DMS153 (cell line): ENCODE data around the gene ERN1.
A peak's percentile ranks its signal among the peaks of the same experiment; 100 is the strongest.
"Not testable (repeated sequence)": the region's sequence is repeated elsewhere in the genome, so short reads cannot be mapped to it uniquely, and the experiment has no call there.

Experiments
- DNase-seq: peaks from one replicate; lab custom pipeline; 2025; lab: John Stamatoyannopoulos, UW

Gene ERN1

DNA sequence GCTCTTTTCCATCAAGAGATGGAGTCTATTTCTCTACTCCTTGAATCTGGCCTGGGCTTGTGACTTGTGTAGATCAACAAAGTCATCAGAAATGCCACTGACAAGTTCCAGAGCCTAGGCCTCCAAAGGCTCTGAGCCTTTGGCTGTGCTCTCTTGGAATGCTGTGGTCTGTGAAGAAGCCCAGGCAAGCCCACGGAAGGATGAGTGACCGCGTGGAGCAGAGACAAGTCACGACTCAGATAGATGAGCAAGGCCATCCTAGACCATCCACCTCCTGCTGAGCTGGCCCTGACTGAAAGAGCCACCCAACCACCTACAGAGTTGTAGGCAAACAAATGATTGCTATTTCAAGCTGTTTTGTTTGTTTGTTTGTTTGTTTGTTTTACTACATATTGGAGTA is 97.9 kb downstream of the ERN1 start:
- DNase-seq, result no peak

DNA sequence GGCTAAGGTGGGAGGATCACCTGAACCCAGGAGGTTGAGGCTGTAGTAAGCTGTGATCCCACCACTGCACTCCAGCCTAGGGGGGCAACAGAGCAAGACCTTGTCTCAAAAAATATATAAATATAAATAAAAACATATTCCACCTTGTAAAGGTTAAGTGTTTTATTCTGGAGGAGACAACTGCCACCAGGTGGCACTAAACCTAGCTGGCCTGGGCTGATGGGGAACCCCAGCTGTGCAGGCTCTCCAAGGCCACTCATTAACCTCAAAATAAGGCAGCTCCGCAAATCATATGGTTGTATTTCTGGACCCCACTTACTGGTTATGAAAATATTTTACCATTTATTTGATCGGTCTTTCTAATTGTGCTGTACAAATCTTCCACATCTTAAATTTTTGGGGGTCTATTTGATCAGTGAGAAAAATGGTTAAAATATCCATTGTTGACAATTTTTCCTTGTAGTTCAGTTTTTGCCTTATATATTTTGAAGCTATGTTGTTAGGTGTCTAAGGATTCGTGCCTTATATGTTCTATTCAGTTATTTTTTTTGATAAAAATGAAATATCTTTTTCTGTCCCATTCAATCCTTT is 101.0 kb downstream of the ERN1 start:
- no peak for DNase-seq

DNA sequence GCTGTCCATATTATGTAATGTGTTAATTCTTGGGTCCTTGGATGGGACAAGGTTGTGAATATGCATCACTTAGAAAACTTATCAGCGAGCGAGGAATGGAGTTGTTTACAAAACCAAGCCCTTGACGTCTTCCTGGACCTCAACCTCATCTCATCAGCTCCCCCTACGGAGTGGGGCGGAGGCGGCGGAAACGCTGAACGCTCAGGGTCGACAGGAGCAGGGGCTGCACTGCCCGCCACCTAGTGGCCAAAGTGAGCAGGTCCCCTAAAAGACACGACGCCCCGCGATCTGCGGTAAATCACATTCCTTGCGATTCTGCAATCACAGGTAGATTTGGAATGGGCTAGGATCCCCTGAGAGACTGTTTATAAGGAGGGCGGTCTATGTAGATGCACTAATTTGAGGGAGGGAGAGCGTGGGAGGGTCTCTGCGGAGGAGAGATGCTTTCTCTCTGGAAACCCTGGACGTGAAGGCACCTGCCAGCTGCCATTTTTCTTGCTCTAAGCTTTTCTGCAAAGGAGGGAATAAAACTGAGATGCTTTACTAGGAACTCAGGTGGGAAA is 104.1 kb downstream of the ERN1 start:
- DNase-seq, result peak; percentile 74

DNA sequence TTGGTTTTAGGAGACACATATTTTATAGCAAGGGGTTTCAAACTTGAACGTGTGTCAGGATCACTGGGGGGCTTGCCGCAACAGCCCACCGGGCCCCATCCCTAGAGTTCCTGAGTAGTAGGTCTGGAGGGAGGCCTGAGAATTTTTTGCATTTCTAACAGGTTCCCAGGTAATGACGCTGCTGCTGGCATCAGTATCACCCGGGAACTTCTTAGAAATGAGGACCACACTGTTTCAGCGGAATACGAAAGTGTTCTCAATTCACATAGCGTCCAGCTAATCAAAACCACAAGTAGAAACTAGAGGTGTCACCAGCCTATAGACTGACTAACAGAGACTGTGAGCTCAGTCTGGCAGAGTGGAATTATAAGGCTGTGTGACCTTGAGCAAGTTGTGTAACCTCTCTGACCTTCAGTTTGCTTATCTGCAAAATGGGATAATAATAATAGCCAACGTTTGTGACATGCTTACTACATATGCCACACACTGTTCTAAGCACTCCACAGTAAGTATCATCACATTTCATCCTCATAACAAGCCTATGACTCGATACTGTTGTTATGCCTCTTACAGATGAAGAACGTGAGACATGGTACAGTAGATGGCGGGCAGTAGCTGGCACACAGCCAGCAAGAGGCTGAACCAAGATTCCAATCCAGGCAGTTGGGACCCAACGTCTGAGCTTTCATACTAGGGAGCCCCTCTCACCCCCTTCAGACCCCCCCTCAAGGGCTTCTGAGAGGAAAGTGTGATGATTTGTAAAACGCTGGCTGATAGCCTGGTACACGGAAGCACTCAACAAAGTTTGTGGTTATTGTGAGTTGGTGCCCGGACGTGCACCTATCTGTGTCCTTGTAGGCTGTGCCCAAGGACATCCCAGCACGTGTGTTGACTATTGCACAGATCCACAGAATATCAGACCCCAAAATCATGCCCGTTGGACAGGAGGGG is 104.9 kb downstream of the ERN1 start:
- DNase-seq, result no peak

DNA sequence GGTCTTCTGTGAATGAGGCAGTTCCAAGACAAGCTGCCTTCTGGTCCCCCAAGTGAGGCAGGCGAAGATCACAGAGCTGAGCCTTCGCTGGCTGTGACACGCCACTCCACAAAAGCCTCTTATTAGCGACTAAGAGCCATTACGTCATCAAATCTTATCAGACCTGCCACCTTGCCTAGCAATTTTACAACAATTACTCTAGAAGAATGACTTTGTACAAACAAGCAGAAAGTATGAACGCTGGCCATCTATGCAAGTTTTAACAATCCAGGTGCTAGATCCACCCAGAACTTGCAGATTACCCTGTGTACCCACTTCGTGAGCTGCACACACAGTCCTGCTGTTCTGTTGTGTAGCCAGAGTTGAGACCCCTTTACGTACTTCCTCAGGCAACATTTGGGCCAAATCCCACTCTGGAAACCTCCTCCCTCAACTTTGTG is 105.7 kb downstream of the ERN1 start:
- DNase-seq, result no peak

DNA sequence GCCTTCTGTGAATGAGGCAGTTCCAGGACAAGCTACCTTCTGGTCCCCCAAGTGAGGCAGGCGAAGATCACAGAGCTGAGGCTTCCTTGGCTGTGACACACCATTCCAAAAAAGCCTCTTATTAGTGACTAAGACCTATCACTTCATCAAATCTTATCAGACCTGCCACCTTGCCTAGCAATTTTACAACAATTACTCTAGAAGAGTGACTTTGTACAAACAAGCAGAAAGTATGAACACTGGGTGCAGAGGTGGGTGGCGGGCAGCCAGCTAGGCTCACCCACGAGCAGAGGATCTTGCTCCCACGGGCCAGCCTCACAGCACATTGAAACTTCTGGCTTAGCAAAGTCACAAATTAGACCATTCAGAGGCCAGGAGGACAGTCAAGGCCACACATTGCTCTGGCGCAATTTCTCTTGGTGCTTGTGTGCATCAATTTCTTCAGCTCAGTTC is 107.3 kb downstream of the ERN1 start:
- DNase-seq, result no peak

DNA sequence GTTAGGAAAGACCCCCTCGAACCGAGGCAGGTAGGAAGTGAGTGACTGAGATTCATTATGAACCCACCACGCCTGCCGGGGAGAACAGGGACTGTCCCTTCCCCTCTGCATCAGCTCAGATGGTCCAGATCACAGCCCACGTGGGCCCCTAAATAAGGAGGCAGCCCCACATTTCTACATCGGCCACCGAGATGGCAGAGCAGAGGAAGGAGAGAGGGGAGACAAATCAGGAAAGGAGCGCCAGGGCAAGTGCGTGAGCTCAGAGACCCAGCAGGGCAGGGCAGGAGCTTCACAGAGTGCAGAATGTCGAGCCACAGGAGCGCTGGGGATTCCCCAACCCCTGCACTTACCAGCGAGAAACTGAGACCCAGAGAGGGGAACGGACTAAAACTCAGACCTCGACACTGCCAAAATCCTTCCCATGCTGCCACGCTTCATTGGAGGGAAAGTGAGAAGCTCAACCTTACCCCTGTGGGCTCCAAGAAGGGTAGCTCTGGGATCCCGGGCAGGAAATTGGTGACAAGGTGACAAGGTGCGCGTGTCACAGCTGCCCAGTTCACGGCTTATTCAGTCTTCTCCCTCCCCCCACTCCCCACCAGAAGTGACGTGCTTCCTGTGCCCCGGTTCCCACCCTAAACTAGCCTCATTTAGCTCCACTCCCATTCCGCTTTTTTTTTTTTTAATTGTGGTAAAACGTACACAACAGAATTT is 109.7 kb downstream of the ERN1 start, which contains the start of gene ICAM2:
ICAM2 (minus strand) TSS at position 578 of the 711 bp plus-strand sequence. CDS start 13,942 bp downstream, outside the sequence.
- DNase-seq, result peak; percentile 20

DNA sequence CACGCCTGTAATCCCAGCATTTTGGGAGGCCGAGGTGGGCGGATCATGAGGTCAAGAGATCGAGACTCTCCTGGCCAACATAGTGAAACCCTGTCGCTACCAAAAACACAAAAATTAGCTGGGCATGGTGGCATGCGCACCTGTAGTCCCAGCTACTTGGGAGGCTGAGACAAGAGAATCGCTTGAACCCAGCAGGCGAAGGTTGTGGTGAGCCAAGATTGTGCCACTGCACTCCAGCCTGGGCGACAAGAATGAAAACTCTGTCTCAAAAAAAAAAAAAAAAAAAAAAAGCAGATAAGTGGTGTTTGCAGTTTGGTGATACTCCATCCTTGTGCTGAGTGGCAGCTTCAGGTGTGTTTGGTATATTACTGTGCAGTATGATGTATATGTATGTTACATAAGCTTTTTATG is 110.4 kb downstream of the ERN1 start:
- not testable (repeated sequence) for DNase-seq

DNA sequence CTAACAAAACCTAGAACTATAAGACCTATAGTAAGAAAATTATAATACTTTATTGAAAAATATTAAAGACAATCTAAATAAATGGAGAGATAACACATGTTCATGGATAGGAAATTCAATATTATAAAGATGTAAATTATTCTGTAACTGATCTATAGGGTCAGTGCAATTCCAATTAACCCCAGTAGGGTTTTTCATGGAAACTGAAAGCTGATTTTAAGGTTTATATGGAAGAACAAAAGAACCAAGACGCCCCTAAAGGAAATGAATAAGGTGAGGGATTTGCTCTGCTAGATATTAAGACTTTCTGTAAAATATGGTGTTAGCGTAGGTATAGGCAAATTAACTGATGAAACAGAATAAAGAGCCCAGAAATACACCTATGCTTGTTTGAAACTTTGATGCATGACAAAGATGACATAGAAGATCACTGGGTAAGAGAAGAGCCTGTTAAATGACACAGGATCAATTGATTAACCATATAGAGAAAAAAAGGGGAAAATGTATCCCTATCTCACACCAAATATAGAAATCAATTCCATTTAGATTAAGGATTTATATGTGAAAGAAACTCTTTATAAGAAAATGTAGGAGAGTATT is 112.5 kb downstream of the ERN1 start:
- no peak for DNase-seq

DNA sequence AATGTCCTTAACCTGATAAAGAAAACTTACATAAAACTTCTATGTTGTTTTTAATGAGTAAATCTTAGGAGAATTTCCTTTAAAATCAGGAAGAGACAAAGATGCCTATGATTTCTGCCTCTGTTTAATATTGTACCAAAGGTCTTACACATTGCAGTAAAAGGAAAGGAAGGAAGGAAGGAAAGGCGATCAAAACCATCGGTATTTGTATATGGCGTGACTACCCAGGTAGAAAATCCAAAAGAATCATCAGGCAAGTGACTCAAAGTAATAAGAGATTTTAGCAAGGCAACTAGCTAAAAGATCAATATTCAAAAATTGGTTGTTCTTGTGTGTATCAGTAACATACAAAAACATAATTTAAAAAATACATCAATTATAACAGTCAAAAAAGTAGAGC is 113.0 kb downstream of the ERN1 start:
- no peak for DNase-seq

DNA sequence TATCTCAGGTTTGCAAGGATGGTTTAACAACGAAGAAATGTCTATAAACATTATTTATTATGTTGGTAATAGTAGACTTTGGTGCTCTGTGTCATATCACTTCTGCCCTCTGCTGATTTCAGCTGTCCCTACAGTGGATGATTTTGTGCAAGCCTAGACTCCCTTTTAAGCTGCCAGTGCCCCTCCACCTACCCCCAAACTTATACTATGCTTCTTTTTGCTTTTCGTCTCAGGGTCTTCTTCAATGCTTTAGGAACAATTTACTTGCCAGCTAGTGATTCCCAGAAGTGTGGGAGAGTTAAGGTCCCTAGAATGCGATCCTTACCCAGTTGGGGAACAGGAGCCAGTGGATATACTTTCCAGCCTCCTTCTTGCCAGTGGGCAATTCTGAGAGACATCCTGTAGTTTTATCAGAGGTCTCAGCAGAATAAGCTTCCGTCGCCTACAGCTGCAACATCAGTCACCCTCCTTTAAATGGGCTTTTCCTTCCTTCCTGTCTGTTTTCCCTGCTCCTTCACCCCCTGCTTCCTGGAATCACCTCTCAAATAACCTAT is 113.6 kb downstream of the ERN1 start:
- DNase-seq, result no peak

DNA sequence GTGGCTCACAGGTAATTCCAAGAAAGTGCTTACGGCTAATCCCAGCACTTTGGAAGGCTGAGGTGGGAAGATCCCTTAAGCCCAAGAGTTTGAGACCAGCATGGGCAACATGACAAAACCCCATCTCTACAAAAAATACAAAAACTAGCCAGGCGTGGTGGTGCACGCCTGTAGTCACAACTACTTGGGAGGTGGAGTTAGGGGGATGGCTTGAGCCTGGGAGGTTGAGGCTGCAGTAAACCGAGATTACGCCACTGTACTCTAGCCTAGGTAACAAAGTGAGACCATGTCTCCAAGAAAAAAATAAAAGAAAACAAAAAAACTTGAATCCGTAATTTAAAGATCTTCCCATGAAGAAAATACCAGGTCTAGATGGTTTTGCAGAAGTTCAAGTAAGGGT is 114.5 kb downstream of the ERN1 start:
- DNase-seq, result no peak

DNA sequence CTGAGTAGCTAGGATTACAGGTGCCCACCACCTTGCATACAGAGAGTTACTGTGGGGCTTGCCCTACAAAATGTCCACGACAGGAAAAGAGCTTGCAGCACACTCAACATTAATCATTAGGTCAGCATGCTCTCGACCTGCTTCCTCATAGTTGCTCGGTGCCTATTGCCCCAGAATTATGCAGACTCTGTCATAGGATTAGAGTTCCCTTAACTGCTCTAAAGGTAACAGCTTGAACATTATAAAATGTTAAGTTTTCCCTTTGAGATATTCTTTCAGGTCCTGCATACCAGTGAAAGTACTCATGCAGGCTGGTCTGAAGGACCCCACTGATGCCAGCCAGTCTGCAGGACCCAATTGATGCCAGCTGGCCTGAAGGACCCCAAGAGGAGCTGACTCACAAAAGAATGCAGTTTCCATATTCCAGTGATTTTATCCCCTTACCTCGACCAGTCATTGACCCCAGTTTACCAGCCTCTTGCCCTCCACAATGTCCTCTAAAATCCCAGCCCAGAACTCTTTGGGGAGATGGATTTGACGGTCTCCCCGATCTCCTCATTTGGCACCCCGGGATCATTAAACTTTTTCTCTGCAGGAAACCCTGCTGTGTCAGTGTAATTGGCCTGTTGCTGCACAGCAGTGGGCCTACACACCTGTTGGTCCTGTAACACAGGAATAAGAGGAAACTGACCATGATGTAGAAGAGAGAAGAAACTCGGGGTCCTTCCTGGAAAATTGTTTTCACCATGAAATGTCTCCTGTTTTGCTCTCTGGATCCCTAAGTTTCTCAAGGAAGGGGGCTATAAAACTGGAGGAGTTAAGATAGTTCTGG is 120.2 kb downstream of the ERN1 start:
- DNase-seq, result no peak

DNA sequence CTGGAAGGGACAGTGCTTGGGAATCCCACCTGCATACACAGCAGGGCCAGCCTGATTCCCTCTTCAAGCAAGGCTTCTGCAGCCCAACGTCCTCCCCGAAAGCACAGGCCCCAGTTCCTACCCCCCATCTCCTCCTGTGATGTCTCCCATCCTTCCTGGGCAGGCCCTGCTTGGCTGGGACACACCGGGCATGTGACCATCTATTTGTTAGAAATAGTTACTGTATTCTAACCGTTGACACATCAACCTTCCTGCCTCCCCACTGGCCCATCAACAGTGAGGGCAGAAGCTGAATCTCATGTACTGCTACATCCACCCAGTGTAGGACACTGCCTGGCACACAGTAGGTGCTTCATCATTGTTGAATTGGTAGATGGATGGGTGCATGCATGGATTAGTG is 121.1 kb downstream of the ERN1 start:
- DNase-seq, result no peak

DNA sequence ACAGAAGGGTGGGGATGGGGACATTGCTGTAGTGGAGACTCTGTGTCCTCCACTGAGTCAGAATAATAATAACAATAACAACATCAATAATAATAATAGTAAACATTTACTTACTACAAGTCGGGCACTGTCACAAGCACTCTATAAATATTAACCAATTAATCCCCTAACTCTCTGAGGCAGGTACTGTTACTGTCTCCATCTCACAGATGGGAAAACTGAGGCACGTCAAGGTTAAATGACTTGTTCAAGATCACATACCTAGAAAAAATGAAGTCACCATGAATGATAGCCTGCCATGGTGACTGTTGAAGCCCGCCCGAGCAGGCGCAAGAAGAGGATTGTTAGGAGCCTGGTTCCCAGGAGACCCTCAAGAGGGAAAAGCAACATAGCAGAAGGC is 121.6 kb downstream of the ERN1 start:
- DNase-seq, result no peak

DNA sequence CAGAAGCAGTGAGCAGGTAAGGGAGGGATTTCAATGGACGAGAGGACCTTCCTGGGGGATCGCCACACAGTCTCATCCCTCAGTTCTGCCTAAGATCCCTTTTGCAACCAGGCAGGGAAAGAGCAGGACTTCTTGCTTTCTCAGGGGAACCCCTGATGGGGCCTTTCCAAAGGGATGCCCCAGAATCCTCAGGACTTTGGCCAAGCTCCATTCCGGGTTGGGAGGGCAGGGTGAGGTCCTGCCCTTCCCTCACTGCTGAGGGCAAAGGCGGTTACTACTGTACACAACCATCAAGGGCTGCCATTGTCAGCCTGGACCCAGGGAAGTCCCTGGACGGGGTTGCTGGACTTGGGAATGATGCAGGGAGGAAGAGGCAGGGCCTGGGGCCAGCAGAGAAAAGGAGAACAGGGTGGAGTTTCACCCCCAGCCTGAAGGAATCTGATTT is 122.1 kb downstream of the ERN1 start:
- DNase-seq, result no peak

DNA sequence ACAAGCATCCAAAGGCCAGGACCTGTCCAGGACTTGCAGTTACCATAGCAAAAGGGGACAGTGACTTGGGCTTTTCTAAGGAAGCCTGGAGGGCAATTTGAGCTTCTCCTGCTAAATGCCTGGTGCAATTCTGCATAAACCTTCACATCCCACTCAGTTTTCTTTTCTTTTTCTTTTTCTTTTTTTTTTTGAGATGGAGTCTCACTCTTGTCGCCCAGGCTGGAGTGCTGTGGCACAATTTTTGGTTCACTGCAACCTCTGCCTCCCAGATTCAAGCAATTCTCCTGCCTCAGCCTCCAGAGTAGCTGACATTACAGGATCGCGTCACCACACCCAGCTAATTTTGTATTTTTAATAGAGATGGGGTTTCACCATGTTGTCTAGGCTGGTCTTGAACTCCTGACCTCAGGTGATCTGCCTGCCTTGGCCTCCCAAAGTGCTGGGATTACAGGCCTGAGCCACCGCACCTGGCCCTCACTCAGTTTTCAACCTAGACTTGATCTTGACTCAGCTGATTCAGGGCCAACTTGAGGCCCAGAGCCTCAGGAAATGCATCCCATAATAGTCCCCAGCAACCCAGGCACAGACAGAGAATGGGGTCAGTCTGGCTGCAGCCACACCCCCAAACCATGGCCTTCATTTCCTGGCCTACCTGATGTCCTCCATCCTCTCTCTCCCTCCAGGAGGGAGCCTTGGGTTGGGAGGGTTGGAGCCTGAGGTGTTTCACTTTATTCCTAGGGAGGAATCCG is 122.7 kb downstream of the ERN1 start:
- DNase-seq, result not testable (repeated sequence)

DNA sequence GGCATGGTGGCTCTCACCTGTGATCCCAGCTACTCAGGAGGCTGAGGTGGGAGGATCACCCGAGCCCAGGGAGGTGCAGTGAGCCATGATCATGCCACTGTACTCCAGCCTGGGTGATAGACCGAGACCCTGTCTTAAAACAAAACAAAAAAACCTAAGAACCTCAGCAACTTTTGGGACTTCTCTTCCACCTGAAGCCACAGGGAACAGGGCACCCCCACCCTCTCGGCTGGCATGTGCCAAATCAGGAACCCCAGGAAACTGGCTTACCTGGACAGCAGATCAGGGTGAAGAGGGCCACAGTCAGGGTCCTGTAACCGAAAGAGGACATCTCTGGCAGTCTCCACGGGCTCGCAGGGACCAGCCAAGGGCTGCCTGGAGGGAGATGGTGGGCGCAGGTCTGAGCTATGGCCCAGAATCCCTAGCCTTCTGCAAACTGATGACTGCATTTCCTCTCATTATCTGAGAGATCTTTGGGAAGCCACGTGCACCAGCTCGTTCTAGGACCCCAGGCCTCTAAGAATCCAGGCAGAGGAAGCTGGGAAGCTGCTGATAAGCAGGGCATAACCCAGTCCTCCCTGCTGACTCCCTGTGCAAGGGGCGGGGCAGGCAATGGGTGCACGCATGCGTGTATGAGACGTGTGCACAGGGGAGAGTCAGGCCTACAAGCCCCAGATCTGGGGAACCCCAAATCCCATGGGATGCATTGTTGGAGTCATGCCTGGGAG is 123.4 kb downstream of the ERN1 start:
- DNase-seq, result no peak

DNA sequence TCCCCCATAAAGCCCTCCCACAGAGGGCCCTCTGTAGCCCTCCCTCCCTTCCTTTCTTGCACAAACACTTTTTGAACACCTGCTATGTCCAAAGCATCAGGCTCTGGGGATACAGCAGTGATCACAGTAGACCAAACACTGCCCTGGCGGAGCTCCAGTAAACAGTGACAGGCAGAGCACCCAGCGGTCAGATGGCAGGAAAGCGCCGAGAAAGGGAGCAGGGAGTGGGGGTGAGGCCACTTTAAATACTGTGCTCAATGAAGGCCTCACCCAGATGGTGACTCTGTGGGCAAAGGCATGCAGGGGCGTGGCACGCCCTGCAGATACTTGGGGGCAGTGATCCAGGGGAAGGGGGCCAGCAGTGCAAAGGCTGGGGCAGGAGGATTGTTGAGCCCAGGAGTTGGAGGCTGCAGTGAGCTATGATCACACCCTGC is 124.2 kb downstream of the ERN1 start:
- DNase-seq, result peak; percentile 81
